Right renal cortex interstitium (tissue), 3 donors: ENCODE data around the gene FMNL3. TPM values are rescaled to one million over a fixed set of nuclear protein-coding genes. Genes with fewer than 3 reads are reported as not detected.
"Not testable (repeated sequence)": the region's sequence is repeated elsewhere in the genome, so short reads cannot be mapped to it uniquely, and the experiment has no call there.

ENCODE experiments used
- DNase-seq, 3 donors: peaks; one replicate each; pipeline ENCODE4 v3.0.0-alpha.2; 2013; ENCODE audit warnings: low read depth in 3 of 3, low spot score in 2 of 3
- polyA plus RNA-seq, 3 donors: library from polyadenylated mRNA; unstranded; fragments of 120-200 nt; gene quantifications; one replicate each; pipeline ENCODE4 v1.2.1, GENCODE V29; 2013; ENCODE audit not compliant: insufficient read length in 3 of 3

Gene FMNL3
- polyA plus RNA-seq, 3 donors: 36.7 to 43.1 (median 40.1) TPM

- no peak for DNase-seq
Observed at GRCh38 chr12:49609059-49609874, 97.9 kb downstream of the FMNL3 start.

GRCh38 chr12:49605539-49605938 lies 101.7 kb downstream of the FMNL3 start, which contains the start of gene FAM186B:
TSS of gene FAM186B (minus strand) at chr12:49605639. CDS start at chr12:49605477, 162 bp downstream.
- DNase-seq: not testable (repeated sequence)

GRCh38 chr12:49604856-49605255 lies 102.3 kb downstream of the FMNL3 start:
- DNase-seq: no peak

GRCh38 chr12:49603721-49604120 lies 103.5 kb downstream of the FMNL3 start:
- no peak for DNase-seq

- no peak for DNase-seq
Observed at GRCh38 chr12:49599961-49600360, 107.2 kb downstream of the FMNL3 start.

- DNase-seq: no peak
Observed at GRCh38 chr12:49598527-49598926, 108.7 kb downstream of the FMNL3 start.

- DNase-seq: no peak
Observed at GRCh38 chr12:49588721-49589516, 118.3 kb downstream of the FMNL3 start.

- no peak for DNase-seq
Observed at GRCh38 chr12:49588281-49588680, 118.9 kb downstream of the FMNL3 start.

- no peak for DNase-seq
Observed at GRCh38 chr12:49587174-49587908, 119.9 kb downstream of the FMNL3 start.

Other genes starting within 250 kb of the FMNL3 start
- gene KCNH3, start 168.4 kb downstream of the FMNL3 start, polyA plus RNA-seq: 1 to 10 TPM; 3.9 to 4.8 (median 4.2) TPM
- gene MCRS1, start 139.3 kb downstream of the FMNL3 start, polyA plus RNA-seq: 10 to 100 TPM; 64.1 to 69.2 (median 66.2) TPM
- under 1 TPM; 0.65 to 0.76 (median 0.67) TPM for gene FAM186B, start 101.8 kb downstream of the FMNL3 start, polyA plus RNA-seq
- gene PRPF40B, start 83.8 kb downstream of the FMNL3 start, polyA plus RNA-seq: 10 to 100 TPM; 20.0 to 21.1 (median 20.9) TPM
- 100 to 1,000 TPM; 778 to 791 (median 781) TPM for gene TMBIM6, start 34.2 kb upstream of the FMNL3 start, polyA plus RNA-seq
- 10 to 100 TPM; 11.6 to 13.9 (median 12.3) TPM for gene NCKAP5L, start 121.0 kb upstream of the FMNL3 start, polyA plus RNA-seq
- gene BCDIN3D, start 135.7 kb upstream of the FMNL3 start, polyA plus RNA-seq: 1 to 10 TPM; 6.7 to 8.7 (median 8.1) TPM
- 1 to 10 TPM; 2.1 to 5.9 (median 2.8) TPM for gene FAIM2, start 196.5 kb upstream of the FMNL3 start, polyA plus RNA-seq
- gene AQP2, start 243.3 kb upstream of the FMNL3 start, polyA plus RNA-seq: 100 to 1,000 TPM in 1 of 3 donors, 10 to 100 TPM in 2; 78.6 to 104 (median 97.4) TPM